PC-3 (cell line): ENCODE measurements around the gene PPP1R3G.

Source experiments
- CTCF ChIP-seq: fragments of 300-600 bp; sonication (generic); conservative IDR thresholded peaks from 2 replicates; pipeline ENCODE4 v1.5.1; 2017; ENCODE audit warnings: antibody characterized with exemption, low read depth, mild to moderate bottlenecking, low read length
- EZH2 ChIP-seq: fragments of 300-600 bp; sonication (generic); IDR thresholded peaks from one replicate; pipeline ENCODE4 v1.6.1; 2017; ENCODE audit warnings: antibody characterized with exemption, mild to moderate bottlenecking, low read length; ENCODE audit not compliant: unreplicated experiment
- EZH2phosphoT487 ChIP-seq: fragments of 300-600 bp; sonication (generic); IDR thresholded peaks from 2 replicates; pipeline ENCODE4 v1.6.1; 2018; ENCODE audit warnings: mild to moderate bottlenecking, antibody characterized with exemption, low read length, borderline replicate concordance

GRCh38 chr6:5136851-5137250 is 51.7 kb downstream of the PPP1R3G start:
- TF ChIP-seq CTCF (no peak), EZH2phosphoT487 (no peak), EZH2 (no peak)
